HG02759 (cell line): Measurements from ENCODE around the gene TSPAN18.
A peak's percentile ranks its signal among the peaks of the same experiment; 100 is the strongest.

Experiments
- ATAC-seq: cut with Tn5 transposase; IDR thresholded peaks from one replicate; pipeline ENCODE4 v1.9.1; 2021; ENCODE audit warnings: mild to moderate bottlenecking, moderate library complexity; ENCODE audit not compliant: unreplicated experiment

Gene TSPAN18

GRCh38 chr11:44859528-44859925 is 132.8 kb downstream of the TSPAN18 start:
- no peak for ATAC-seq

GRCh38 chr11:44860346-44860745 is 133.6 kb downstream of the TSPAN18 start:
- ATAC-seq: no peak

GRCh38 chr11:44861849-44862557 is 135.2 kb downstream of the TSPAN18 start:
- peak; percentile 100 for ATAC-seq

- peak; percentile 18 for ATAC-seq
These were observed 135.9 kb downstream of the TSPAN18 start for GRCh38 chr11:44862558-44863101.

GRCh38 chr11:44863231-44863630 is 136.5 kb downstream of the TSPAN18 start:
- ATAC-seq: no peak

GRCh38 chr11:44865866-44866272 is 139.1 kb downstream of the TSPAN18 start:
- ATAC-seq: no peak

- ATAC-seq: no peak
These were observed 139.5 kb downstream of the TSPAN18 start for GRCh38 chr11:44866286-44866685.

GRCh38 chr11:44868021-44868420 is 141.3 kb downstream of the TSPAN18 start:
- no peak for ATAC-seq

GRCh38 chr11:44868455-44869421 is 142.0 kb downstream of the TSPAN18 start:
- ATAC-seq: no peak

- no peak for ATAC-seq
These were observed 143.4 kb downstream of the TSPAN18 start for GRCh38 chr11:44870181-44870580.

GRCh38 chr11:44870615-44871176 is 143.9 kb downstream of the TSPAN18 start:
- ATAC-seq: no peak

- peak; percentile 95 for ATAC-seq
These were observed 144.9 kb downstream of the TSPAN18 start for GRCh38 chr11:44871682-44872081.

- ATAC-seq: no peak
These were observed 145.8 kb downstream of the TSPAN18 start for GRCh38 chr11:44872556-44872955.

- ATAC-seq: no peak
These were observed 146.8 kb downstream of the TSPAN18 start for GRCh38 chr11:44873537-44873936.

- ATAC-seq: no peak
These were observed 147.5 kb downstream of the TSPAN18 start for GRCh38 chr11:44874284-44874683.

- ATAC-seq: no peak
These were observed 148.3 kb downstream of the TSPAN18 start for GRCh38 chr11:44875037-44875436.

- no peak for ATAC-seq
These were observed 149.5 kb downstream of the TSPAN18 start for GRCh38 chr11:44876194-44876723.

- no peak for ATAC-seq
These were observed 150.1 kb downstream of the TSPAN18 start for GRCh38 chr11:44876906-44877305.

GRCh38 chr11:44877571-44878497 is 151.1 kb downstream of the TSPAN18 start:
- no peak for ATAC-seq

- no peak for ATAC-seq
These were observed 151.9 kb downstream of the TSPAN18 start for GRCh38 chr11:44878711-44879110.
